ENCODE data around the gene TBC1D1. TPM values are rescaled to one million over a fixed set of nuclear protein-coding genes. Genes with fewer than 3 reads are reported as not detected.
A peak's percentile ranks its signal among the peaks of the same experiment; 100 is the strongest.

The TBC1D1 gene
- total RNA-seq, 1 donor from 2014 or later = 131 TPM

GRCh38 chr4:37977471-37978247 is 86.8 kb downstream of the TBC1D1 start:
- peak; percentile 87 for ATAC-seq
- DNase-seq (ENCODE audit: missing footprints) = peak; percentile 93
- intact Hi-C loops (cut with DNase I) = loop anchor here (5.0 to 10.0 kb wide), 4 partner anchors 55 to 293 kb away; partner anchors contain the start of genes PGM2 and RELL1

DNA sequence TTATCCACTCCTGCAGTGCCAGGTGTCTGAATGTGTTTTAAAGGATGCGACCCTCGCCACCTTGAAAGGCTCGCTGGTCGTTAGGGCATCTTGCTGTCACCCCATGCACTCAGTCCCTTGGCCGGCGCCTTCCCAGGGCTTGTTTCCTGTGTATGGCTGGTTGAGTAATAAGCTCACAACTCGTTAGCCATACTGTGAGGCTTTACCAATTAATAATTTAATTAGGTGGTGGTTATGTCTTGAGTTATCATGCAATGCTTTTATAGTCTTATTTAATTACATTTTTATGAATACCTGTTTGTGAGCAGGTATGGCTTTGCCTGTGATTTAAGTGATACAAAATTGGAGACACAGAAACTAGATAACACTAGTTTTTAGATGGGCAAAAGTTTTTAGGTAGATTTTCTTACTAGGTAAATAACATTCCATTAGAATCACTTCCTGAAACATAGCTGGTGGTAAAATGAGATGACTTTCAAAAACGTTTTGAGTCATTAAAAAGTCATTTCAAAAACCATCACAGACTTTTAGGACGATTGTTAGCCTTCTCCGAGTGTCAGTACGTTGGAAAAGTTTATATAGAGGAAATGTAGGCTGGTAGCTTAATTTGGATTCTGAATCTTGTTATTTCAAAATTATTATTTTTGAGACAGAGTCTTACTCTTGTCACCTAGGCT is 87.5 kb downstream of the TBC1D1 start:
- DNase-seq (ENCODE audit: missing footprints) (peak; percentile 73), ATAC-seq (no peak)
- intact Hi-C loops (cut with DNase I) = loop anchor here (5.0 to 10.0 kb wide), 4 partner anchors 54 to 294 kb away; partner anchors contain the start of genes PGM2 and RELL1

- DNase-seq (ENCODE audit: missing footprints) (no peak), ATAC-seq (no peak)
- intact Hi-C loops (cut with DNase I) = no loop called here
Measured at GRCh38 chr4:37980246-37980645, 89.4 kb downstream of the TBC1D1 start.

DNA sequence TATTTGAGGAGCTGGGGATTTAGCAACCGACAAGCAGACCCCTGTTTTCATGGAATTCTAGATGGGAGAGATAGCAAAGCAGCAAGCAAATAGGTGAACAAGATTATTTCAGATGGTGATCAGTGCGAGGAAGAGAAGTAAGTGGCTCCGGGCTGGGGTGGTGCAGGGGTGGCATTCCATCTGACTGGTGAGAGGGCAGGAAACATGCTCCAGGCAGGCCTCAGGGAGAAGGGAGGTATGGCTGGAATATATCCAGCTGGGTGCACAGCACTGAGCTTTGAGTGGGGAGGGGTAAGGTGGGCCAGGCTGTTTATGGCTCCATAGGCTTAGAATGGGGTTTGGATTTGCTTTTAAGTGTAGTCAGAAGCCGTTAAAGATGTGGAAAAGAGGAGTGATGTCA is 90.5 kb downstream of the TBC1D1 start:
- no peak for DNase-seq (ENCODE audit: missing footprints)
- intact Hi-C loops (cut with DNase I) = no loop called here
- no peak for ATAC-seq

DNA sequence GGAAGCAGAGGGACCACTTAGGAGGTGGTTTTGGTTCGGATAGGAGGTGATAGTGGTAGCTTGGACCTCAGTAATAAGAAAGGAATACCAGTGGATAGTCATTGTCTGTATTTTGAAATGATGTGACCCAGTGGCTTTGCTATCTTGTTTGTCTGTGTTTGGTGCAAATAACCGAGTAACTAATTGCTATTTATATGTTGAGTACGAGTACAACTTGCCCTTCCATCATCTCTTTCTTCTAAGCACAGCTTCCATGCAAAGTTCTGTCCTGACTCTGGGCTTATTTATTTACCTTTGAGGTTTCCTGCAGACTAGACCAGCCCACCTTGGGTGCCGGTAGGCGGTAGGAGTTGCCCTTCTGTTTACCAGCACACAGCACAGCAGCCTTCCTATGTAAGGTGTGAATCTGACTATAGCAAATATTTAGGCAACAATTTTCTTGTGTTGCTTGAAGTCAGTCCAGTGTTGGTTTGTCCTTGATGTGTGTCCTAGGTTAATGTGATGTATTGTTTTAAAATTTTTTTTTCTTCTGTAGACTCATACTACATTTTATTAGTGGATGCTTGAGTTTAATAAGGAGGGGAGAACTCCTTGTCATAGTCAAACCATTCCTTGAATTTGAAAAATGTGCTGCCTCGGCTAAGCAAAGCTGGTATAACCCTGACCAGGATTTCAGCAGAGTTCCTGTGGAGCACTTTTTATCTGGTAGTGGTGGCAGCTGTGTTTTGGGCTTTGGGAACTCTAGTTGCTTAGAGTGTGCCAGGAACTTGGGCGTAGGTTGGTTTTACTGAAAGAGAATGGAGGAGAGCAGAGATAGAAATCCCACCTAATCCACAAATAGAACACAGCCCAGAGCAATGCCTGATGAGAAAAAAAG is 91.2 kb downstream of the TBC1D1 start:
- ATAC-seq = no peak
- no peak for DNase-seq (ENCODE audit: missing footprints)
- intact Hi-C loops (cut with DNase I) = no loop called here

DNA sequence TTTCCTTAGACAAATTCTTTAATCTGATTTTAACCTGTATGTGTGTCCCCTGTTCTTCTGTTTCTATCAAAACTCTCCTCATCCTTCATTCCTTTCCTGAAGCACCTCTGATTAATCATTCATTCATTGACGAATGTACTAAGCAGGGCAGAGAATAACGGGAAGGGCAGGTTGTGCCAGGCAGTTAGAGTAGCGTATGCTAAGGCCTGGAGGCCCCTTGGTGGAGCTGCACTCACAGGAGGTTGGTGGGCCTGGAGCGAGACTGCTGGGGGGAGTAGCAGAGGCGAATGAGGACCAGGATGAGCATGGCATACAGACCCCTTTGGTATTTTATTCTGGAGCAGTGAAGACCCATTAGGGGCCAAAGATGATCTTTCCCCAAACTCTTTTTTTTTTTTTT is 91.9 kb downstream of the TBC1D1 start:
- ATAC-seq (no peak), DNase-seq (ENCODE audit: missing footprints) (no peak)
- intact Hi-C loops (cut with DNase I) = no loop called here

DNA sequence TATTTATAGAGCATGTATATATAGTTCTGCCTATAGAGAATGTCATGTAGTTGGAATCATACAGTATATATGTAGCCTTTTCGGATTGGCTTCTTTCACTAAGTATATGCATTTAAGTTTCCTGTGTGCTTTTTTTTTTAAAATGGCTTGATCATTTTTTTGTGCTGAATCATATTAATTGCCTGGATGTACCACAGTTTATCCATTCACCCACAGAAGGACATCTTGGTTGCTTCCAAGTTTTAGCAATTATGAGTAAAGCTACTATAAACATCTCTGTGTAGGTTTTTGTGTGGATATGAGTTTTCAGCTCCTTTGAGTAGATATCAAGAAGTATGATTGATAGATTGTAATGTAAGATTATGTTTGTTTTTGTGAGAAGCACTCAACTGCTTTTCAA is 93.1 kb downstream of the TBC1D1 start:
- ATAC-seq (no peak), DNase-seq (ENCODE audit: missing footprints) (no peak)
- intact Hi-C loops (cut with DNase I) = no loop called here

DNA sequence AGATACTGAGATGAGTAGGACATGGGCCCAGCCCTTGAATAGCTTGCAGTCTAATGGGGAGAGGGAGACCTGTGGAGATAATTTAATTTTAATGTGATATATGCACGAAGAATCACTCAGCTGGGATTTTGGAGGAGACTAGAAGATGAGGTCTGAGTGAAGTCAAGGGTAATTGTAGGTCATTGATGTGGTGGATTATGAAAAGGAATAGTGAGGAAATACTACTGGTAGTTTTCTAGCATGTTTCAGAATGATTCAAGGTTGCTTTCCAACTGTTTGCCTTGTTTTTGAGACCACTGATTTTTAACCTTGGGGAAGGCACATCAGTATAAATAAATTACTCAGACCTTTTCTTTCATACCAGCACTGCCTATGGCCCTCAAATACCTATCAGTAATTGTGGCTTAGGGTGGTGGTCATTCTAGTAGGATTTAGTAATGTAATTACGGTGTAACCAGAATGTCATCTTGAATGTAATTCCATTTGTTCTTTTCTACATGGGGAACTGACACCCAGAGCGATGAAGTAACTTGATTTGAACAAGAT is 94.9 kb downstream of the TBC1D1 start:
- ATAC-seq (no peak), DNase-seq (ENCODE audit: missing footprints) (no peak)
- intact Hi-C loops (cut with DNase I) = no loop called here

GRCh38 chr4:37988670-37989069 is 97.8 kb downstream of the TBC1D1 start:
- intact Hi-C loops (cut with DNase I) = no loop called here
- DNase-seq (ENCODE audit: missing footprints) (no peak), ATAC-seq (no peak)

GRCh38 chr4:37989398-37990260 is 98.7 kb downstream of the TBC1D1 start:
- intact Hi-C loops (cut with DNase I) = no loop called here
- ATAC-seq = no peak
- DNase-seq (ENCODE audit: missing footprints) = no peak

DNA sequence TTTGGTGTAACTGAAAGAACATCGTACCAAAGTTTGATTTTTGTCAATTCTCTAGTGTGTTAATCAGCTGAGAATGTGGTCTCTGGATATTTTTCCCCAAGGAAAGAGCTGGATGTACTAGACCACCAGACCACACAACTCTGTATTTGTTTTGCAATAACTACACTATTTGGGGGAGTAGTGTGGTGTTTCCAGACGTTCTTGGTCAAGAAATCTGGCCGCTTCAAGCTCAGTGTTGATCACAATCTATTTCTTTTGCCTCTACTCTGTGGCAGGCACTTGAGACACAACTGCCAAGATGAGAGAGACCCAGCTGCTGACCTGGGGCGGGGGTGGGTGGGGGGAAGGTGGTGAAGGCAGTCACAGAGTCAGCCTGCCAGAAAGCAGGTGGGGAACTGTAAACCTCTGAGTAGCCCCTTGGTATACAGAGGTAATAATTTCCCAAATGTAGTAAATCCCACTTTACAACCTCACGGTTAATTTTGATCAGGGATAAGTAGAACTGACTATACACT is 99.9 kb downstream of the TBC1D1 start:
- ATAC-seq = no peak
- DNase-seq (ENCODE audit: missing footprints) = no peak
- intact Hi-C loops (cut with DNase I) = no loop called here

GRCh38 chr4:37991623-37992410 is 100.9 kb downstream of the TBC1D1 start:
- intact Hi-C loops (cut with DNase I) = no loop called here
- DNase-seq (ENCODE audit: missing footprints) (no peak), ATAC-seq (no peak)

- DNase-seq (ENCODE audit: missing footprints) (no peak), ATAC-seq (no peak)
- intact Hi-C loops (cut with DNase I) = no loop called here
Measured at GRCh38 chr4:37993806-37994205, 102.9 kb downstream of the TBC1D1 start.

- intact Hi-C loops (cut with DNase I) = no loop called here
Measured at GRCh38 chr4:37994569-37994968, 103.7 kb downstream of the TBC1D1 start.

GRCh38 chr4:37995299-37995821 is 104.5 kb downstream of the TBC1D1 start:
- ATAC-seq = no peak
- intact Hi-C loops (cut with DNase I) = no loop called here
- no peak for DNase-seq (ENCODE audit: missing footprints)

More at GRCh38 chr4:37994569-37994968, 103.7 kb downstream of the TBC1D1 start:
- DNase-seq (ENCODE audit: missing footprints) (no peak), ATAC-seq (no peak)

GRCh38 chr4:37995981-37996775 is 105.3 kb downstream of the TBC1D1 start:
- ATAC-seq (peak; percentile 51), DNase-seq (ENCODE audit: missing footprints) (peak; percentile 73)
- intact Hi-C loops (cut with DNase I) = no loop called here
